ENCODE measurements around the gene NTN5. TPM values are rescaled to one million over a fixed set of nuclear protein-coding genes. Genes with fewer than 3 reads are reported as not detected.

The NTN5 gene
- total and polyA plus RNA-seq, 10 of the 15 experiments (the other 5 are each of a cell fraction or from before 2014, with no cell fraction given): 0.07 to 0.22 TPM; not detected in 8

DNA sequence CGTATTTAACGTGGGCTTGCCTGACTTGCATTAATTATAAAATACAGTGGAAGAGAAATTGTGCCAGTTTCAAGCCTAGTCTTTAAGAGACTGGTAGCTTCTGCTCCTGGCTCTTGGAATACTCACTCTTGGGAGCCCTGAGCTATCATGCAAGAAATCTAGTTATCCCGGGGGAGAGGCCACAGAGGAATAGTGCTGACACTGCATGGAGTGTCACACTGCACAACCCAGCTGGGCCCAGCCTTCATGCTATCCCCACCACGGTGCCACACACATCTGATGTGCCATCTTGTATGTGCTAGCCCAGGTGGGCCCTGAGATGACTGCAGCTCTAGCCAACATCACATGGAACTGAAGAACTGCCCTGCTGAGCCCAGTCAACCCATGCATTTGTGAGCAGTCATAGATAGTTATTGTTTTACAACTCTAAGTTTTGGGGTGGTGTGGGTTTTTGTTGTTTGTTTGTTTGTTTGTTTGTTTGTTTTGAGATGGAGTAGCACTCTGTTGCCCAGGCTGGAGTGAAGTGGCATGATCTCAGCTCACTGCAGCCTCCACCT lies 38.4 kb upstream of the NTN5 start:
- H3K4me3 ChIP-seq: no peak overlapping the region
- H2AFZ ChIP-seq (ENCODE audit: control insufficient read depth, low read depth, low read length): no peak overlapping the region
- no peak for DNase-seq (ENCODE audit: low read depth, low spot score)
- SMC1A ChIA-PET (ENCODE audit: uncharacterized antibody, unreplicated experiment): no interaction called here
- no peaks in the 10 kb centered on the region for H3K27me3 ChIP-seq (replicated peaks in 1 of 2; ENCODE audit: control insufficient read depth in 2 of 2, insufficient read depth in 2 of 2, low read length in 1 of 2)
- no peaks in the 10 kb centered on the region for H3K79me2 ChIP-seq (ENCODE audit: control insufficient read depth, insufficient read depth, low read length)
- POLR2A ChIA-PET: no interaction called here
- WGBS (ENCODE audit: insufficient coverage, insufficient replicate concordance, low lambda C conversion rate, missing lambda C conversion rate): 84% methylated on average over 4 of the region's 4 CpGs
- BruUV-seq (replicated peaks): no TSS peak
- H3K9me3 ChIP-seq (replicated peaks; ENCODE audit: control insufficient read depth, insufficient read depth, low read length): no peaks in the 10 kb centered on the region; the same call in 2 of the 3 replicates
- no peak overlapping the region for H3K9ac ChIP-seq (ENCODE audit: control insufficient read depth, insufficient read depth, low read length)
- ATAC-seq: no peak
- H4K20me1 ChIP-seq (ENCODE audit: control insufficient read depth, insufficient read depth): no peaks in the 10 kb centered on the region
- RAD21 ChIA-PET (ENCODE audit: unreplicated experiment): interaction anchor here (0.8 kb wide), 1 partner anchor 36 kb away, joined by 4 read pairs; no protein-coding TSS in a partner anchor
- peaks cover 16% of the 10 kb centered on the region for H3K4me1 ChIP-seq (ENCODE audit: control insufficient read depth, insufficient read depth, low read length)
- in situ Hi-C loops (cut with MboI): no loop called here
- no peak for TF ChIP-seq ATF7 (IDR thresholded peaks at IDR 0.05; ENCODE audit: low read depth)
- no peak for TF ChIP-seq SREBF1 (IDR thresholded peaks at IDR 0.05; ENCODE audit: low read length)
- no peak for TF ChIP-seq ETV6 (conservative IDR thresholded peaks at IDR 0.05 in 1 of 2, IDR thresholded peaks at IDR 0.05 in 1 of 2; ENCODE audit: borderline replicate concordance in 1 of 2, low read depth in 1 of 2)
- TF ChIP-seq TBL1XR1 (IDR thresholded peaks at IDR 0.05; ENCODE audit: low read depth, low read length): no peak
- TF ChIP-seq, protein P1, sequence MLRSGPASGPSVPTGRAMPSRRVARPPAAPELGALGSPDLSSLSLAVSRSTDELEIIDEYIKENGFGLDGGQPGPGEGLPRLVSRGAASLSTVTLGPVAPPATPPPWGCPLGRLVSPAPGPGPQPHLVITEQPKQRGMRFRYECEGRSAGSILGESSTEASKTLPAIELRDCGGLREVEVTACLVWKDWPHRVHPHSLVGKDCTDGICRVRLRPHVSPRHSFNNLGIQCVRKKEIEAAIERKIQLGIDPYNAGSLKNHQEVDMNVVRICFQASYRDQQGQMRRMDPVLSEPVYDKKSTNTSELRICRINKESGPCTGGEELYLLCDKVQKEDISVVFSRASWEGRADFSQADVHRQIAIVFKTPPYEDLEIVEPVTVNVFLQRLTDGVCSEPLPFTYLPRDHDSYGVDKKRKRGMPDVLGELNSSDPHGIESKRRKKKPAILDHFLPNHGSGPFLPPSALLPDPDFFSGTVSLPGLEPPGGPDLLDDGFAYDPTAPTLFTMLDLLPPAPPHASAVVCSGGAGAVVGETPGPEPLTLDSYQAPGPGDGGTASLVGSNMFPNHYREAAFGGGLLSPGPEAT (IDR thresholded peaks at IDR 0.05; ENCODE audit: low read depth): no peak
- no peak for TF ChIP-seq HDGF (IDR thresholded peaks at IDR 0.05)
- no peak for TF ChIP-seq ZBTB4 (CRISPR knock-in tag; IDR thresholded peaks at IDR 0.05)
- TF ChIP-seq JUND (IDR thresholded peaks at IDR 0.05; ENCODE audit: low read depth, low read length): no peak
- no peak for TF ChIP-seq POLR2A (IDR thresholded peaks at IDR 0.05; ENCODE audit: low read depth, low read length)
- no peak for TF ChIP-seq NFYA (IDR thresholded peaks at IDR 0.05; ENCODE audit: borderline replicate concordance, low read depth, low read length)
- no peak for TF ChIP-seq SMC3 (IDR thresholded peaks at IDR 0.05; ENCODE audit: borderline replicate concordance, low read length)
- no peak for TF ChIP-seq KAT2A (conservative IDR thresholded peaks at IDR 0.05; ENCODE audit: control insufficient read depth, low read depth, low read length)
- no peaks in the 10 kb centered on the region for H3K36me3 ChIP-seq (ENCODE audit: control insufficient read depth in 2 of 2, insufficient read depth in 2 of 2, low read length in 1 of 2)
- CTCF ChIA-PET: interaction anchor here (0.7 kb wide), 1 partner anchor 116 kb away, joined by 3 read pairs; no protein-coding TSS in a partner anchor
- no peak overlapping the region for H3K27ac ChIP-seq (ENCODE audit: control insufficient read depth, insufficient read depth)
- no peak overlapping the region for H3K4me2 ChIP-seq (ENCODE audit: control insufficient read depth, insufficient read depth)
- intact Hi-C loops (cut with micrococcal nuclease; ENCODE audit: unreplicated experiment): no loop called here
- FAIRE-seq: no peak

Measured in GM12878 (cell line).